Suprapubic skin (tissue), 4 donors: Measurements from ENCODE around the gene SLIT1. TPM values are rescaled to one million over a fixed set of nuclear protein-coding genes. Genes with fewer than 3 reads are reported as not detected.

Source experiments
- DNase-seq, 2 donors: peaks; one replicate each; pipeline ENCODE4 v3.0.0-alpha.2; 2019; ENCODE audit warnings: low spot score in 2 of 2
- H3K27ac ChIP-seq: fragments of 200-600 bp; sonication (generic); one replicate; pipeline ENCODE4 v1.5.1; 2019
- H3K27me3 ChIP-seq: fragments of 200-600 bp; sonication (generic); one replicate; pipeline ENCODE4 v1.5.1; 2019
- H3K36me3 ChIP-seq: fragments of 200-600 bp; sonication (generic); one replicate; pipeline ENCODE4 v1.5.1; 2019
- H3K4me1 ChIP-seq: fragments of 200-600 bp; sonication (generic); one replicate; pipeline ENCODE4 v1.5.1; 2019
- H3K4me3 ChIP-seq: fragments of 200-600 bp; sonication (generic); one replicate; pipeline ENCODE4 v1.5.1; 2019; ENCODE audit warnings: mild to moderate bottlenecking
- H3K9me3 ChIP-seq: fragments of 200-600 bp; sonication (generic); one replicate; pipeline ENCODE4 v1.5.1; 2019
- CTCF ChIP-seq, 2 donors: fragments of 200-600 bp in 1 of 2; fragments of 450-650 bp in 1 of 2; sonication (generic) in 1 of 2; IDR thresholded peaks; one replicate each; pipeline ENCODE4 v1.5.1; 2016 to 2019; ENCODE audit warnings: antibody characterized with exemption in 2 of 2, mild to moderate bottlenecking in 1 of 2, moderate library complexity in 1 of 2
- EP300 ChIP-seq: sonication (generic); formaldehyde crosslinking; IDR thresholded peaks from one replicate; pipeline ENCODE4 v1.6.1; 2017; ENCODE audit warnings: antibody characterized with exemption
- POLR2A ChIP-seq, 2 donors: fragments of 450-650 bp; IDR thresholded peaks; one replicate each; pipeline ENCODE4 v1.6.1; 2017; ENCODE audit warnings: antibody characterized with exemption in 2 of 2, mild to moderate bottlenecking in 2 of 2, moderate library complexity in 2 of 2
- POLR2AphosphoS5 ChIP-seq, 3 donors: sonication (generic); formaldehyde crosslinking; IDR thresholded peaks; one replicate each; pipeline ENCODE4 v1.6.1; 2017; ENCODE audit warnings: antibody characterized with exemption in 3 of 3
- WGBS: methylation state at CpG from one replicate; pipeline ENCODE4 v1.1.5; 2018; 5-methylcytosine and 5-hydroxymethylcytosine counted together
- total RNA-seq, 4 donors: library from RNA; depleted of rRNA; stranded (reverse); fragments of >200 nt; gene quantifications; one replicate each; pipeline ENCODE4 v1.1.0, GENCODE V29; 2016

Gene SLIT1
- total RNA-seq, 4 donors from 2014 or later: 0.10 to 0.40 (median 0.11) TPM; not detected in 1

DNA sequence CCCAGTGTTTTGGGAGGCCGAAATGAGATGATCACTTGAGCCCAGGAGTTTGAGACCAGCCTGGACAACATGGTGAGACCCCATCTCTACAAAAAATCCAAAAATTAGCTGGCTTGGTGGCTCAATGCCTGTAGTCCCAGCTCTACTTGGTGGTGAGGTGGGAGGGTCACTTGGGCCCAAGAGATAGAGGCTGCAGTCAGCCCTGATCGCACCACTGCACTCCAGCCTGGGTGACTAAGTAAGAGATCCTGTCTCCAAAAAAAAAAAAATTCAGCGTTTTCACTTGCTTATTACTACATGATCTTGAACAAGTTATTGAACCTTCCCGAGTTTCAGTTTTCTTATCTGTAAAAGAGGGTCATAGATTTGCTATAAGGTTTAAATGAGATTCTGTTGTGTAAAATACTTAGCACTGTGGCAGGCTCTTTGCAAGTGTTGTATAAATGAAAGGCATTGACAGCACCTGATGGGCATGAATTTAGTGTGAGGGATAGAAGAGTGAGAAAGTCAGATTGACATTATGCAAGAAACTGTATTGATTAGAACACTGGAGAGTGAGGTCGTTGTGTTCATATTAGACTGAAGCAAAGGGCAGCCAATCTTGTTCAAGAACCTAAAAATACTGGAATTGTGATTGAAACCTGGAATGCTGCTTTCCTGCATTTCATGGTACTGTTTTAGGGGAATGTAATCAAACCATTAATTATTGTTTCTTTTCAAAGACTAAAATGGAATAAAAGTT, 216.9 kb downstream of the SLIT1 start:
- Histone ChIP-seq H3K4me1 (no peaks in the 10 kb centered on the region), H3K36me3 (no peaks in the 10 kb centered on the region), H3K27me3 (no peaks in the 10 kb centered on the region), H3K27ac (no peak overlapping the region), H3K9me3 (no peaks in the 10 kb centered on the region), H3K4me3 (no peak overlapping the region)
- no peak for DNase-seq
- TF ChIP-seq CTCF (IDR thresholded peaks at IDR 0.05): no peak
- WGBS: 94% methylated on average over 5 of the region's 5 CpGs

- H3K27me3 ChIP-seq: no peaks in the 10 kb centered on the region
- no peak for DNase-seq
- H3K4me1 ChIP-seq: no peaks in the 10 kb centered on the region
- H3K27ac ChIP-seq: no peak overlapping the region
- TF ChIP-seq POLR2AphosphoS5 (IDR thresholded peaks at IDR 0.05) (no peak), EP300 (no peak), POLR2A (IDR thresholded peaks at IDR 0.05) (no peak), CTCF (IDR thresholded peaks at IDR 0.05) (no peak)
- no peak overlapping the region for H3K4me3 ChIP-seq
- H3K36me3 ChIP-seq: no peaks in the 10 kb centered on the region
- no peaks in the 10 kb centered on the region for H3K9me3 ChIP-seq
These were observed 217.9 kb downstream of the SLIT1 start for GRCh38 chr10:96967847-96968246.

- Histone ChIP-seq H3K27me3 (no peaks in the 10 kb centered on the region), H3K27ac (no peak overlapping the region), H3K36me3 (peaks cover 2% of the 10 kb centered on the region), H3K4me1 (no peaks in the 10 kb centered on the region), H3K9me3 (no peaks in the 10 kb centered on the region), H3K4me3 (no peak overlapping the region)
- WGBS: 98% methylated on average over 2 of the region's 2 CpGs
- TF ChIP-seq POLR2A (IDR thresholded peaks at IDR 0.05) (no peak), POLR2AphosphoS5 (IDR thresholded peaks at IDR 0.05) (no peak), CTCF (IDR thresholded peaks at IDR 0.05) (no peak), EP300 (no peak)
- no peak for DNase-seq
These were observed 221.6 kb downstream of the SLIT1 start for GRCh38 chr10:96964131-96964530.

- TF ChIP-seq POLR2AphosphoS5 (IDR thresholded peaks at IDR 0.05): no peak
- no peak for TF ChIP-seq POLR2A (IDR thresholded peaks at IDR 0.05)
- no peak for TF ChIP-seq CTCF (IDR thresholded peaks at IDR 0.05)
- TF ChIP-seq EP300: no peak
- H3K36me3 ChIP-seq: peaks cover 8% of the 10 kb centered on the region
- 80% methylated on average over 2 of the region's 2 CpGs for WGBS
These were observed 224.9 kb downstream of the SLIT1 start for GRCh38 chr10:96960872-96961271.

GRCh38 chr10:96959733-96960132, 226.0 kb downstream of the SLIT1 start:
- WGBS: 93% methylated on average over 1 of the region's 1 CpG
- no peaks in the 10 kb centered on the region for H3K4me1 ChIP-seq
- no peak overlapping the region for H3K27ac ChIP-seq
- peaks cover 19% of the 10 kb centered on the region for H3K36me3 ChIP-seq
- H3K4me3 ChIP-seq: no peak overlapping the region
- no peaks in the 10 kb centered on the region for H3K27me3 ChIP-seq
- no peak for TF ChIP-seq POLR2A (IDR thresholded peaks at IDR 0.05)
- no peak for TF ChIP-seq CTCF (IDR thresholded peaks at IDR 0.05)
- no peak for TF ChIP-seq POLR2AphosphoS5 (IDR thresholded peaks at IDR 0.05)
- no peak for TF ChIP-seq EP300
- H3K9me3 ChIP-seq: no peaks in the 10 kb centered on the region
- no peak for DNase-seq

More at GRCh38 chr10:96960872-96961271, 224.9 kb downstream of the SLIT1 start:
- no peaks in the 10 kb centered on the region for H3K4me1 ChIP-seq
- H3K9me3 ChIP-seq: no peaks in the 10 kb centered on the region
- no peak overlapping the region for H3K27ac ChIP-seq
- H3K4me3 ChIP-seq: no peak overlapping the region
- DNase-seq: no peak
- H3K27me3 ChIP-seq: no peaks in the 10 kb centered on the region
